Keratinocyte (primary cell): Measurements from ENCODE around the gene POR. TPM values are rescaled to one million over a fixed set of nuclear protein-coding genes. Genes with fewer than 3 reads are reported as not detected.
"Not testable (repeated sequence)": the region's sequence is repeated elsewhere in the genome, so short reads cannot be mapped to it uniquely, and the experiment has no call there.

Experiments used
- DNase-seq: peaks from one replicate; pipeline ENCODE4 v3.0.0-alpha.2; 2011; ENCODE audit warnings: low read depth, missing footprints, low spot score
- FAIRE-seq: peaks from 2 replicates; lab custom pipeline; 2011; peaks lifted over from hg19 to GRCh38; lab: Jason Lieb, UNC
- H2AFZ ChIP-seq: 2 replicates; pipeline ENCODE4 v1.6.0; 2012; ENCODE audit warnings: low read length, control low read depth, inconsistent platforms; ENCODE audit not compliant: control insufficient read depth
- H3K27ac ChIP-seq: 2 replicates; pipeline ENCODE4 v1.5.1; 2011; ENCODE audit warnings: low read length; ENCODE audit not compliant: control insufficient read depth, insufficient read depth
- H3K27me3 ChIP-seq: 3 replicates; pipeline ENCODE4 v1.6.0; 2011; ENCODE audit warnings: low read length; ENCODE audit not compliant: control insufficient read depth, insufficient read depth; ENCODE audit errors: extremely low read depth
- H3K36me3 ChIP-seq, 2 experiments: 2 replicates in 1 of 2; 3 replicates in 1 of 2; pipeline ENCODE4 v1.5.1; 2011; ENCODE audit warnings: low read length in 2 of 2, mild to moderate bottlenecking in 1 of 2; ENCODE audit not compliant: control insufficient read depth in 2 of 2, insufficient read depth in 2 of 2; ENCODE audit errors: extremely low read depth in 1 of 2
- H3K4me1 ChIP-seq: 3 replicates; pipeline ENCODE4 v1.5.1; 2011; ENCODE audit warnings: low read length; ENCODE audit not compliant: control insufficient read depth, insufficient read depth; ENCODE audit errors: extremely low read depth
- H3K4me2 ChIP-seq: 3 replicates; pipeline ENCODE4 v1.6.0; 2011; ENCODE audit warnings: low read depth, low read length; ENCODE audit not compliant: control insufficient read depth, insufficient read depth; ENCODE audit errors: extremely low read depth
- H3K4me3 ChIP-seq, 3 experiments: fragments of 200-600 bp in 1 of 3; sonication (generic) in 1 of 3; 2 replicates in 2 of 3; 3 replicates in 1 of 3; pipeline ENCODE4 v1.5.1; 2011 to 2016; ENCODE audit warnings: low read length in 3 of 3, mild to moderate bottlenecking in 3 of 3, control low read depth in 2 of 3, inconsistent platforms in 1 of 3, low read depth in 1 of 3, mixed read lengths in 1 of 3, mixed run types in 1 of 3, moderate library complexity in 1 of 3; ENCODE audit not compliant: control insufficient read depth in 2 of 3, insufficient read depth in 2 of 3; ENCODE audit errors: extremely low read depth in 1 of 3
- H3K79me2 ChIP-seq: 2 replicates; pipeline ENCODE4 v1.6.0; 2012; ENCODE audit warnings: low read length; ENCODE audit not compliant: control insufficient read depth, insufficient read depth
- H3K9ac ChIP-seq: 3 replicates; pipeline ENCODE4 v1.6.0; 2011; ENCODE audit warnings: low read length; ENCODE audit not compliant: control insufficient read depth, insufficient read depth; ENCODE audit errors: extremely low read depth
- H3K9me1 ChIP-seq: 3 replicates; pipeline ENCODE4 v1.6.0; 2011; ENCODE audit warnings: low read length; ENCODE audit not compliant: control insufficient read depth, insufficient read depth; ENCODE audit errors: extremely low read depth
- H3K9me3 ChIP-seq: 2 replicates; pipeline ENCODE4 v1.5.1; 2012; ENCODE audit warnings: low read depth, low read length; ENCODE audit not compliant: control insufficient read depth
- H4K20me1 ChIP-seq: 3 replicates; pipeline ENCODE4 v1.6.0; 2011; ENCODE audit warnings: low read length; ENCODE audit not compliant: control insufficient read depth, insufficient read depth; ENCODE audit errors: extremely low read depth
- EZH2 ChIP-seq: IDR thresholded peaks from one replicate; pipeline ENCODE4 v1.6.1; 2012; ENCODE audit warnings: inconsistent platforms, mild to moderate bottlenecking, low read length, moderate library complexity
- dilution Hi-C: fragments of 300-500 bp; cut with MboI; formaldehyde crosslinking; loops from one replicate; pipeline ENCODE4 v1.7.0; 2020; ENCODE audit warnings: low sequenced_read_pairs; ENCODE audit not compliant: extremely low pct_ligation_motif_present
- polyA plus RNA-seq, 5 experiments: library from polyadenylated mRNA; depleted of rRNA in 3 of 5; stranded (reverse) in 3 of 5; stranded (forward) in 1 of 5; unstranded in 1 of 5; fragments of >200 nt; gene quantifications; 1 replicate in 1 of 5; 2 replicates in 3 of 5; 3 replicates in 1 of 5; pipeline versions ENCODE4 v1.2.1 to v1.2.3, GENCODE V29; 2011 to 2012; ENCODE audit warnings: missing spikeins in 2 of 5, low read depth in 1 of 5, low replicate concordance in 1 of 5
- TF ChIP-seq, protein P1 (sequence below), 3 experiments: IDR thresholded peaks in 1 of 3; conservative IDR thresholded peaks in 1 of 3; optimal IDR thresholded peaks in 1 of 3; 2 replicates in 2 of 3; 3 replicates in 1 of 3; pipeline versions ENCODE3 to v1.5.1; 2011; ENCODE audit warnings: low read length in 3 of 3, mild to moderate bottlenecking in 3 of 3, moderate library complexity in 2 of 3, control low read depth in 1 of 3, inconsistent platforms in 1 of 3; ENCODE audit not compliant: insufficient read depth in 2 of 3; ENCODE audit errors: extremely low read depth in 1 of 3

Gene POR
- polyA plus RNA-seq, 1 donor (not counting 4 experiments of a cell fraction or from before 2014, with no cell fraction given), result 28.6 TPM

DNA sequence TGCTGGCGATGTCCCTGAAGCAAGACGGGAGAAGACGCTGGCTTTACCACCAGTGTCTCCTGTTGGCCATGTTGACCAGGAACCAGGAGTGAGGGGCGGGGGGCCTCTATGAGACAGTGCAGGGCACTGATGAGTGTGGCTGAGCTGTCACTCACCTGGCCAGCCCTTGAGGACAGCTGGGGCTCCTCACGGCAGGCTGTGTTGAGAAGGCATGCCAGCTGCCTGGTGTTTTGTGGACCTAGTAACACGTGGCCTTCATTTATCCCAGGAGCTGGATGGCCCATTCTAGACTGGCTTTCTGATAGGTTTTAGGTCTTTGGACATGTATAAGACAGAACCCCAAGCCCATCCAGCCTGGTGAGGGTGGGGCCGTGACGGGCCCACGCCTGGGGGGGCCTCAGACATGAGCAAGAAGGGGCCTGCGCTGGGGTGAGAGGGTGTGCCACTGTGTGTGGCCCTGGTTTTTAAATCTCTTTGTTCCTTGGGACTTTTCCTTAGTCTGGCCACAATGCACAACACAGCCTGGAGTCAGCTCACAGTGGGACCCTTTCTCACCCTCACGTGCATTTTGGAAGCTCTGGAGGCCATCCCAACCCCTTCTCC, 25.6 kb upstream of the POR start:
- no peak for FAIRE-seq
- Histone ChIP-seq H3K4me1 (peaks cover 19% of the 10 kb centered on the region), H3K9me3 (no peaks in the 10 kb centered on the region), H3K9me1 (no peaks in the 10 kb centered on the region), H3K79me2 (no peaks in the 10 kb centered on the region), H3K36me3 (peaks cover 12 to 21% of the 10 kb centered on the region in 2 experiments), H3K27me3 (no peaks in the 10 kb centered on the region), H3K4me3 (no peak overlapping the region), H2AFZ (no peak overlapping the region), H3K4me2 (no peak overlapping the region), H3K9ac (no peak overlapping the region), H3K27ac (no peak overlapping the region), H4K20me1 (no peaks in the 10 kb centered on the region)
- DNase-seq, result no peak
- dilution Hi-C loops, result no loop called here
- TF ChIP-seq, protein P1, sequence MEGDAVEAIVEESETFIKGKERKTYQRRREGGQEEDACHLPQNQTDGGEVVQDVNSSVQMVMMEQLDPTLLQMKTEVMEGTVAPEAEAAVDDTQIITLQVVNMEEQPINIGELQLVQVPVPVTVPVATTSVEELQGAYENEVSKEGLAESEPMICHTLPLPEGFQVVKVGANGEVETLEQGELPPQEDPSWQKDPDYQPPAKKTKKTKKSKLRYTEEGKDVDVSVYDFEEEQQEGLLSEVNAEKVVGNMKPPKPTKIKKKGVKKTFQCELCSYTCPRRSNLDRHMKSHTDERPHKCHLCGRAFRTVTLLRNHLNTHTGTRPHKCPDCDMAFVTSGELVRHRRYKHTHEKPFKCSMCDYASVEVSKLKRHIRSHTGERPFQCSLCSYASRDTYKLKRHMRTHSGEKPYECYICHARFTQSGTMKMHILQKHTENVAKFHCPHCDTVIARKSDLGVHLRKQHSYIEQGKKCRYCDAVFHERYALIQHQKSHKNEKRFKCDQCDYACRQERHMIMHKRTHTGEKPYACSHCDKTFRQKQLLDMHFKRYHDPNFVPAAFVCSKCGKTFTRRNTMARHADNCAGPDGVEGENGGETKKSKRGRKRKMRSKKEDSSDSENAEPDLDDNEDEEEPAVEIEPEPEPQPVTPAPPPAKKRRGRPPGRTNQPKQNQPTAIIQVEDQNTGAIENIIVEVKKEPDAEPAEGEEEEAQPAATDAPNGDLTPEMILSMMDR (optimal IDR thresholded peaks at IDR 0.05 in 1 of 3, IDR thresholded peaks at IDR 0.05 in 1 of 3, conservative IDR thresholded peaks at IDR 0.05 in 1 of 3; ENCODE audit: extremely low read depth in 1 of 3, insufficient read depth in 2 of 3, low read length in 3 of 3), result no peak
- no peak for TF ChIP-seq EZH2

DNA sequence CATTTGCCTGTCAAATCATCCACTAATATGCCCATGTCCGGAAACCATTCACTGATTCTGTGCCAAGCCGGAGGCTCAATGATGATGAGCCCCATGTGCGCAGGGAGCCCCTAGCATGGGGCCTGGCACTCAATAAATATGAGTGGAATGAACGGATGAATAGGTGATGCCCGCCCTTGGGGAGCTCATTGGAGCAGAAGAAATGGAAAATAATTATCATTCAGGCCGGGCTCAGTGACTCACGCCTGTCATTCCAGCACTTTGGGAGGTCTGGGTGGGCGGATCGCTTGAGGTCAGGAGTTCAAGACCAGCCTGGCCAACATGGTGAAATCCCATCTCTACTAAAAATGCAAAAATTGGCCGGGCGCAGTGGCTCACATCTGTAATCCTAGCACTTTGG, 25.1 kb upstream of the POR start:
- Histone ChIP-seq H3K9ac (no peak overlapping the region), H2AFZ (no peak overlapping the region), H3K9me1 (no peaks in the 10 kb centered on the region), H4K20me1 (no peaks in the 10 kb centered on the region), H3K79me2 (no peaks in the 10 kb centered on the region), H3K4me2 (no peak overlapping the region), H3K27ac (no peak overlapping the region), H3K4me3 (no peak overlapping the region), H3K36me3 (peaks cover 10 to 18% of the 10 kb centered on the region in 2 experiments), H3K9me3 (no peaks in the 10 kb centered on the region), H3K27me3 (no peaks in the 10 kb centered on the region), H3K4me1 (peaks cover 19% of the 10 kb centered on the region)
- dilution Hi-C loops, result no loop called here
- DNase-seq (no peak), FAIRE-seq (no peak)
- TF ChIP-seq, protein P1 (optimal IDR thresholded peaks at IDR 0.05 in 1 of 3, IDR thresholded peaks at IDR 0.05 in 1 of 3, conservative IDR thresholded peaks at IDR 0.05 in 1 of 3; ENCODE audit: extremely low read depth in 1 of 3, insufficient read depth in 2 of 3, low read length in 3 of 3), result no peak
- TF ChIP-seq EZH2, result no peak

DNA sequence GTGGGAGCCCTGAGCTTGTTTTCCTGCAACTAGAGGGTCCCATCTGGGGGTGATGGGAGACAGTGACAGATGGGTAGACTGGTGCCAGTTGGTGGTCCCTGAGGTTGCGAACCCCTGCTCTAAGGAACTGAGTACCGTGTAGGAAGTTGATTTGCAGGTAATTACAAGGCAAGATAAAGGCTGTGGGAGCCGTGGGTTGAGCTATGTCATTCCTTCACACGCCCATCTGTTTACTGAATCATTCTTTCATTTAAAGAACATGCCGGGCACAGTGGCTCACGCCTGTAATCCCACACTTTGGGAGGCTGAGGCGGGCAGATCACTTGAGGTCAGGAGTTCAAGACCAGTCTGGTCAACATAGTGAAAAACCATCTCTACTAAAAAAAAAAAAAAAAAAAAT, 23.7 kb upstream of the POR start:
- dilution Hi-C loops, H4K20me1 ChIP-seq, FAIRE-seq, H3K9me3 ChIP-seq, H3K9ac ChIP-seq, DNase-seq, H3K4me2 ChIP-seq, H3K27ac ChIP-seq, H3K79me2 ChIP-seq, H3K4me3 ChIP-seq, H2AFZ ChIP-seq, H3K27me3 ChIP-seq, H3K9me1 ChIP-seq: not testable (repeated sequence)
- Histone ChIP-seq H3K4me1 (peaks cover 19% of the 10 kb centered on the region), H3K36me3 (peaks cover 7 to 11% of the 10 kb centered on the region in 2 experiments)
